NCI-H1048 (cell line): ENCODE results near the gene PECR.
"Not testable (repeated sequence)": the region's sequence is repeated elsewhere in the genome, so short reads cannot be mapped to it uniquely, and the experiment has no call there.

ENCODE experiments used
- DNase-seq: peaks from one replicate; lab custom pipeline; 2025; lab: John Stamatoyannopoulos, UW

Gene PECR

GRCh38 chr2:216002101-216002678 is 79.4 kb downstream of the PECR start:
- DNase-seq, result no peak

DNA sequence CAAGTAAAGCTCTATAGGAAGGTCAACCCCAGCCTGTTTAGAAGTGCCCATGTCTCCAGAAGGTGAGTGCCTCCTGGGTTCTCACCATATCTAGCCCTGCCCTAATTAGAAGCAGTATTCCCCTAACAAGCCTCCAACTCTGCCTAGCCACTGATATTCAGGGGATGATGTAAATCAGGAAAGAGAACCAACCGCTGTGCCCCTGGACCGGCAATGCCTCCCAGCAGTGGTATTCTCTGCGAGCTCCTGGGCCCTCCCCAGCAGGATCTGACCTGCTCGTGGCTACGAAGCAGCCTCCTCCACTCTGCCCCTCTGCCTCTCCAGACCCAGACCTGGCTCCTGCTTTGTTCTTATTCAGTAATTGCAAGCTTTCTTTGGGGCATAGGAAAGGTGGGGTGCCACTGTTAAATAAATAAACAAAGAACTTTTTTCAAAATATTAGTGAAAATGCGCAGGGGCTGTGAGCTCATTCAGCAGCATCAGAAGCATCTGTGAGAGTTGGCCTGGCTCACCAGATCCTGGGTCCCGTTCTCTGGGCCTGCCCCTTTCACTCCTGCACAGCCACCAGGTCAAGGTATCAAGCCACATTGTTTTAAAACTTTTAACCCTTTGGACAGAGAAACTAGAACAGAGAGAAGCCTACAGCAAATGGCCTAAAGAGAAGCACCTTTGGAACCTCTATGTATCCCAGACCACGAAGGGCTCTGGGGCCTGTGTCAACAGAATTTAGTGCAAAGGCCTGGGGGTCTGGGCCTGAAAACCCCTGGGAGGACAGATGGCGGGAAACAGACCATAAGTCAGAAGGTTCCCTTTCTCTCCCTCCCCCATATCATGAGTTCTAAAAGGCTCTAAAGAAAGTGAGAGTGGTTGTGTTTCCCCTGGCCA is 80.2 kb downstream of the PECR start:
- DNase-seq, result no peak

DNA sequence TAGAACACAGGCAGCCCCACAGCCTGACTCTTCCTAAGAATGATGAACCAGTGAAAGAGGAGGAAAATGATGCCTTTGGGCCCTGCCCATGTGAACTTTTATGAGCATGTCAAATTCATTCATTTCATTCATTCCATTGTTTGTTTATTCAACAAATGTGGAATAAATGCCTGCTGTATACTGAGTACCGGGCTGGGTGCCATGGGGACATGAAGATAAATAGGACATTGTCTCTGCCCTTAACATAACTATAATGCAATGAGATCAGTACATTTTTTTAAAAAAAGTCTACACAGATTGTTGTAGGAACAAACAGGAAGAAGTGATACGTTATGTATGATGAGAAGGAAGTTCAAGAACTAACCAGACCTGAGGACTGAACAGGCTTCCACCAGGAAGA is 83.0 kb downstream of the PECR start:
- DNase-seq, result no peak

GRCh38 chr2:215997219-215997618 is 84.4 kb downstream of the PECR start:
- DNase-seq, result no peak

DNA sequence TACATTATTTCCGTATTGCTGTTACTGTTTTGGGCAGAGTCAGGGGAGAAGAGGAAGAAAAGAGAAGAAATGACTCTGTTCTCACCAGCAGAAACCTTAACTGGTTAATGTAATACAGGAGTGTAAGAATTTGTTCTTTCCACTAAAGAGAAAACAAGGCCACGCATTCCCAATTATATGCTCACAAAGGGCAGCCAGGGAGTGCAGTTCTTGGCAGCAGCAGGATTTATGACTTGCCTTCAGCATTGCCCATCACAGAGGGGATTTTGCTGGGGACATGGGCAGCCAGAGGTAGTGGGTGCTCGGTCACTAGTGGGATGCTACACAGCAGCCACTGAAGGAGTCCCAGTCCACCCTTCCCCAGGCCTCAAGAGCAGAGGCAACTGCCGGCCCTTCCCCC is 86.7 kb downstream of the PECR start:
- no peak for DNase-seq

DNA sequence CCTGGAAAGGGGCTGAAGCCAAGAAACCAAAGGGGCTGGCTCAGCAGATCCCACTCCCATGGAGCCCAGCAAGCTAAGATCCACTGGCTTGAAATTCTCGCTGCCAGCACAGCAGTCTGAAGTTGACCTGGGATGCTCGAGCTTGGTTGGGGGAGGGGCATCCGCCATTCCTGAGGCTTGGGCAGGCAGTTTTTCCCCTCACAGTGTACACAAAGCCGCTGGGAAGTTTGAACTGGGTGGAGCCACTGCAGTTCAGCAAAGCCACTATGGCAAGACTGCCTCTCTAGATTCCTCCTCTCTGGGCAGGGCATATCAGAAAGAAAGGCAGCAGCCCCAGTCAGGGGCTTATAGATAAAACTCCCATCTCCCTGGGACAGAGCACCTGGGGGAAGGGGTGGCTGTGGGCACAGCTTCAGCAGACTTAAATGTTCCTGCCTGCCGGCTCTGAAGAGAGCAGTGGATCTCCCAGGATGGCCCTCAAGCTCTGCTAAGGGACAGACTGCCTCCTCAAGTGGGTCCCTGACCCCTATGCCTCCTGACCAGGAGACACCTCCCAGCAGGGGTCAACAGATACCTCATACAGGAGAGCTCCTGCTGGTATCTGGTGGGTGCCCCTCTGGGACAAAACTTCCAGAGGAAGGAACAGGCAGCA is 92.9 kb downstream of the PECR start:
- not testable (repeated sequence) for DNase-seq
